SK-N-SH (cell line): ENCODE data around the gene PKIB.

Experiments
- CHD2 ChIP-seq: fragments of 150-350 bp; IDR thresholded peaks from 2 replicates; pipeline ENCODE4 v1.6.1; 2018; ENCODE audit warnings: low read length; ENCODE audit not compliant: partially characterized antibody
- CTCF ChIP-seq: fragments of 200-600 bp; sonication (generic); IDR thresholded peaks from 2 replicates; pipeline ENCODE4 v1.6.1; 2017; ENCODE audit warnings: antibody characterized with exemption, mild to moderate bottlenecking, moderate library complexity
- EP300 ChIP-seq, 2 experiments: IDR thresholded peaks; 2 replicates each; pipeline versions ENCODE4 v1.4.0 to v1.6.1; 2012; ENCODE audit warnings: borderline replicate concordance in 1 of 2, low read depth in 1 of 2, low read length in 1 of 2
- RAD21 ChIP-seq: IDR thresholded peaks from 2 replicates; pipeline ENCODE4 v1.6.1; 2012; ENCODE audit warnings: mild to moderate bottlenecking, low read length
- TEAD4 ChIP-seq: IDR thresholded peaks from 2 replicates; pipeline ENCODE4 v1.4.0; 2012; ENCODE audit warnings: mild to moderate bottlenecking, borderline replicate concordance; ENCODE audit not compliant: insufficient read depth

- TF ChIP-seq CTCF (no peak), RAD21 (no peak), CHD2 (no peak), TEAD4 (no peak), EP300 (IDR thresholded peaks at IDR 0.05; ENCODE audit: borderline replicate concordance in 1 of 2, low read depth in 1 of 2, low read length in 1 of 2) (no peak)
Measured at GRCh38 chr6:122660296-122660695, 50.1 kb downstream of the PKIB start.
